NOMO-1 treated with DMSO at 0.1 percent for 48 hours (cell line): ENCODE data around the gene ITFG2.

Experiments used
- DNase-seq: peaks from one replicate; lab custom pipeline; 2025; ENCODE audit not compliant: unreplicated experiment; lab: John Stamatoyannopoulos, UW

Gene ITFG2

DNA sequence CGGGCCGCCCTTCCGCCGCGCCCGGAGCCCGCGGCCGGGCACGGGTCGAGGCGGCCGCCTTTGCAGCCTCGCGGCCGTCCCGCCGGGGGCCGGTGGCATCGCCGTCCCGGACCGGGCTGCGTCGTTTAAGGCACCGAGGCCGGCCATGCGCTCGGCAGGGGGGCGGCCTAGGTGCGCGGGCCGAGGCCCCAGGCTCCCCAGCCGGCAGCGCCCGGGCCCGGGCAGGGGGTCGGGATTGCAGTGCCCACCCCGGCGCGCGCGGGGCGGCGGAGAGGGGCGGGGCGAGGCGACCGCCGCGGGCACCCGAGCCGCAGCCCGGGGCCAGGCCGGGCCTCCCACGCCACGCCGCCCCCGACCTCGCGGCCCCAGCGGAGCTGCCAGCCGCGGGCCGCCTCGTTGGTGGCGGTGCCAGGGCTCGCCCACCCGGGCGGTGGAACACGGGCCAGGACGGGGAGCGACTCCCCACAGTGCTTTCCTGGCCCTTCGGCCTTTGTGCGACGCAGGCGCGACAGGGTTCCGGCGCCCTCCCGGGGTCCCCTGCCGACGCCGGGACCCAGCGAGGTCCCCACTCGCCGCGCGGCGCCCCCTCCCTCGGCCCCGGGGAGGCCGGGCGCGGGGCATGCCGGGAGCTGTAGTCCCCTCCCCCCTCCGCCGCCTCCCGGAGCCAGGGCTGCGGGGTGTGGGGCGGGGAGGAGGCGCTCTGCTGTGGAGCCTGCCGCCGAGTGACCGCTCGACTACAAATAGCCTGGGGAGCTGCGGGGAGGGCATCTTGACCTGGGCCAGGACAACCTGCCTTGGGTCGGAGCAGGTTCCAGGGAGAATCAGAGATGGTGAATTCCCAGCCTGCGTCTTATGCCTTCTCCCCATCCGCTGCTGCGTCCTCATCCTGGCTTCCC is 16.9 kb upstream of the ITFG2 start:
- DNase-seq: peak; percentile 6

DNA sequence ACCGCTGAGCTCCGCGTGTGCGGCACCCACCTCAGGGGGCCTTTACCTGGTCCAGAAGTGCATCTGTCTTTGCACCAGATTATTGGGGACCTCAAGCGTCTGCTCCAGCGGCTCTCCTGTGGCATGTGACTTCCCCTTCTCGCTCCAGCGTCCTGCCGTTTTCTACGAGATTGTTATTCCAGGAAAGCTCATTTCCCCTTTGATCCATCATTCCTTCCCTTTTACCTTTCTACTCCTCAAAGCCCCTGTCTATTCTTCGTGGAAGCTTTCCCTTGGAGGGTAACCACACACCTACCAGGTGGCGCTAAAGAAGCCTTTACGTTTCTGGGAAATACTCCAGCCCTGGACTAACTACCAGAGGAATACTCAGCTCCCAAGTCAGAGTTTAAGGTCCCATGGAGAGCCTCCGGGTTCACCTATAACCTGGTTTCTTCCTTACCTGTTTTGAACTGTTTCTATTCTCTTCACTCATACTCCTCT is 16.2 kb upstream of the ITFG2 start:
- peak; percentile 18 for DNase-seq

GRCh38 chr12:2797721-2798418 is 14.6 kb upstream of the ITFG2 start:
- DNase-seq: no peak

- no peak for DNase-seq
These were observed 12.4 kb upstream of the ITFG2 start for GRCh38 chr12:2800046-2800570.

DNA sequence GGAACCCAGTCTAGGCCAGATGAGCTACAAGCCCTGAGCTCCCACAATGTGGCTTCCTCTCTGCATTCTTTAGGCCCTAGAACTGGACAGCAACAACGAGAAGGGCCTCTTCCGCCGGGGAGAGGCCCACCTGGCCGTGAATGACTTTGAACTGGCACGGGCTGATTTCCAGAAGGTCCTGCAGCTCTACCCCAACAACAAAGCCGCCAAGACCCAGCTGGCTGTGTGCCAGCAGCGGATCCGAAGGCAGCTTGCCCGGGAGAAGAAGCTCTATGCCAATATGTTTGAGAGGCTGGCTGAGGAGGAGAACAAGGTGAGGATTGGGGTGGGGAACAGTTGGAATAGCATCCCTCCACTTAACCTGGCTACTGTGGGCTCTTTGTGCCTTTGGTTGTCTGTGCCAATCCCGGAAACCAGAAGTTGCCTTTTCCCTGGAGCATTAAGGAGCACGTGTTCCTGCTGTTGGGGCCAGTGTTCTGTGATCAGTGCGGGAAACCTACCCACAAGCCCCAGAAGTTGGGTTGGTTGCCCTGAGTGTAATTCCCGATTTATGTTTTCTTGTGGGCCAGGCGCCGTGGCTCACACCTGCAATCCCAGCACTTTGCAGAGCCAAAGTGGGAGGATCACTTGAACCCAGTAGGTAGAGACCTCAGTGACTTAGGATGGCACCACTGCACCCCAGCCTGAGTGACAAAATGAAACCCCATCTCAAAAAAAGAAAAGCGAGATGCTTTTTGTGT is 11.3 kb upstream of the ITFG2 start:
- DNase-seq: no peak

DNA sequence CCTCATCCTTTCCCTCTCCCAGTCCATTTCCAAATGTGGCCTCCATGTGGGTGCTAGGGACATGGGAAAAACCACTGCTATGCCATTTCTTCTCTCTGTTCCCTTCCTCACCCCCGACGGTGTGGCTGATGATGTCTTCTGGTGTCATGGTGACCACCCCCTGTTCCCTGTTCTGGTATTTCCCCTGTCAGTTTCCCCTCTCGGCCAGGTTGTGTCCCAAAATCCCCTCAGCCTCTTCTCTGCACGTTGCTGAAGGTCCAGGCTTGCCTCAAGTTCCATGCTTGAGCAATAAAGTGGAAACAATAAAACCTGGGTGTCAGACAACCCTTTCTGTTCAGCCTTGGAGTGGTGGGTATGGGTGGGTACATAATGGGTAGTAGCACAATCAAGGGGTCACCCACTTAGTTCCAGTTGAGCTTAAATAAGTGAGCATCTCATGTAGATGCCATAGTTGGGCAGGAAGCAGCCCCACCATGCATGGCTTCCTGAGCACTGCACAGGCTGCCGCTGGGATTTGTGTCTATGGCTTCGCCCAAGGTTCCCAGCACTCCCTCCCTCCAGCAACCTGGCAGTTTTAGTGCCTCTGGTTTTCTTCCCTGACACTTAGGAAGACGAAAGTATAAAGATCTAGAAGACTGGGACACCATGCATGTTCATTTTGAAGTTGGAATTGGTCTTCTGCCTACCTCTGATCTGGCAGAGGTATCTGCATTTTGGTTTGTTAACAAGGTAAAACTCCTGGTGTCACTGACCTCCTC is 8.7 kb upstream of the ITFG2 start:
- DNase-seq: no peak

GRCh38 chr12:2804393-2805142 is 7.9 kb upstream of the ITFG2 start:
- DNase-seq: no peak

- DNase-seq: no peak
These were observed 7.3 kb upstream of the ITFG2 start for GRCh38 chr12:2805143-2805520.

- no peak for DNase-seq
These were observed 5.8 kb upstream of the ITFG2 start for GRCh38 chr12:2806700-2807099.

- no peak for DNase-seq
These were observed 667 bp upstream of the ITFG2 start for GRCh38 chr12:2811801-2812200.

- DNase-seq: peak; percentile 82
These were observed 1.0 kb downstream of the ITFG2 start for GRCh38 chr12:2813214-2814185.

GRCh38 chr12:2819810-2820209 is 7.3 kb downstream of the ITFG2 start:
- DNase-seq: no peak

GRCh38 chr12:2820432-2820831 is 8.0 kb downstream of the ITFG2 start:
- DNase-seq: no peak

DNA sequence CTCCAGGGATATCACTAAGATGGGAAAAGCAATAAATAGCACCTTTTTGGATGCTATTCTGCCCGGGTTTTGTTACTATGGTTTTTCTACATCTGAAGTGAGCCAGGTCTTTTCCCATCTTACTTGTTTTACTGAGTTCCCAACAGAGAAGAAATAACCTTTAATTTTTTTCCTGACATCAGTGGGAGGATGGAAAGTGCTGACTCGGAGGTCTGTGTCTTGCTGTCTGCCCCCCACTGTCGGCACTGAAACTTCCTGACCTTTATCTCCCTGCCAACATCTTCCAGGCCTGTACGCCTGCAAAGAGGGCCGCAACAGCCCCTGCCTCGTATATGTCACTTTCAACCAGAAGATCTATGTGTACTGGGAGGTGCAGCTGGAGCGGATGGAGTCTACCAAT is 11.0 kb downstream of the ITFG2 start:
- no peak for DNase-seq

DNA sequence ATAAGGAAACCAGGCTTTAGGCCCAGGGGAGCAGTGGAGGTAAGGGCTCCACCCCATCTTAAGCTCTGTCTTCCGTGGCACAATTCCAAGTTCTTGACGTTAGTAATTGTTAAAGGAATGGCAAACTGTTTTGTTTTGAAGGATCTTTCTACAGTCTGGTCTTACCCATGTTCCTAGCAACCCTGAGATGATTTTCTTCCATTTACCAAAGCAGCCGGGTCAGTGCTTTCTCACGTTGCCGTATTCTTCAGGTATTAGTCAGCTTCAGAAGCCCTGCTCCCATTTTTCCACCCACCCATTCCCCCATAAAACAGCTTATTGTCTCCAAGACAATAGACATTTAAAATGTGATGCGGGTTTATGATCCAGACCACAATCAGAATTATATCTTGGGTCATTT is 12.1 kb downstream of the ITFG2 start:
- DNase-seq: no peak

DNA sequence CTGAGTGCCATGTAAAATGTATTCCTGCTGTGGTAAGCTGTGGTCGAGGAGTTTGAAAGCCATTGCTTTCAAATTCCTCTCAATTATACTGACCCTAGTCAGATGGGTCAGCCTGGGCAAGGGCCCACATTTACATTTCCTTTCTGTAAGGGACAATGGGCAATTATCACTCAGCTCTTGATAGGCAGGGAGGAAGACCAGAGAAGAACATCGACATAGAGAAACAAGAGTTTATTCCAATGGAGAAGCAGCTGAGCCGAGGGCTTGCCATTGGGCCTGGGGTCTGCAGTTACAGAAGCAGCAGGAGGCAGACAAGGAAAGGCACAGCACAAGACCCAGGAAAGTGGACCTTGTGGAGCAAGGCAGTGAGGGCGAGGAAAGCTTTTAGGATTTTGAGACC is 12.7 kb downstream of the ITFG2 start:
- no peak for DNase-seq

DNA sequence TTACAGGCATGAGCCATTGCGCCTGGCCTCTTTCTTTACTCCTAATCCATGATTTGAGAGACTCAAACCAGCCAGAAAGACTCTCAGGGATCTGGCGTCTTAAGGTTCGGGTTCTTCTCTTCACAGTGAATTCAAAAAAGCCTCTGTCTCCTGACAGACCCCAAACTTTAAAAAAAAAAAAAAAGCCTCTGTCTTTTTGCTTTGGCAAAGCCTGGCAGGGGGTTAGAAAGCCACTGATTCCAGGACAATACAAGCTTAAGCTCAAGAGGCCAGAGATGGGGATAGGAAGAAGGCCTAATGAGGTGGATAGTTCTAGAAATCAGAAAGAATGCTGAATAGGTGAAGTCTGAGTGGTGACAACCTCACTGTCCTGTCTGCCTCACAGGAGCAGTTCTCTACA is 13.6 kb downstream of the ITFG2 start:
- no peak for DNase-seq

- DNase-seq: no peak
These were observed 14.4 kb downstream of the ITFG2 start for GRCh38 chr12:2826721-2827515.
